ENCODE results near the gene FGFR3.

The FGFR3 gene

GRCh38 chr4:1799387-1800375 is 6.6 kb downstream of the FGFR3 start:
- TF ChIP-seq POLR2A (IDR thresholded peaks at IDR 0.05; ENCODE audit: extremely low read depth, insufficient read length): no peak
- no peak for TF ChIP-seq MYC (IDR thresholded peaks at IDR 0.05; ENCODE audit: low read depth, low read length)
- TF ChIP-seq, protein P1, sequence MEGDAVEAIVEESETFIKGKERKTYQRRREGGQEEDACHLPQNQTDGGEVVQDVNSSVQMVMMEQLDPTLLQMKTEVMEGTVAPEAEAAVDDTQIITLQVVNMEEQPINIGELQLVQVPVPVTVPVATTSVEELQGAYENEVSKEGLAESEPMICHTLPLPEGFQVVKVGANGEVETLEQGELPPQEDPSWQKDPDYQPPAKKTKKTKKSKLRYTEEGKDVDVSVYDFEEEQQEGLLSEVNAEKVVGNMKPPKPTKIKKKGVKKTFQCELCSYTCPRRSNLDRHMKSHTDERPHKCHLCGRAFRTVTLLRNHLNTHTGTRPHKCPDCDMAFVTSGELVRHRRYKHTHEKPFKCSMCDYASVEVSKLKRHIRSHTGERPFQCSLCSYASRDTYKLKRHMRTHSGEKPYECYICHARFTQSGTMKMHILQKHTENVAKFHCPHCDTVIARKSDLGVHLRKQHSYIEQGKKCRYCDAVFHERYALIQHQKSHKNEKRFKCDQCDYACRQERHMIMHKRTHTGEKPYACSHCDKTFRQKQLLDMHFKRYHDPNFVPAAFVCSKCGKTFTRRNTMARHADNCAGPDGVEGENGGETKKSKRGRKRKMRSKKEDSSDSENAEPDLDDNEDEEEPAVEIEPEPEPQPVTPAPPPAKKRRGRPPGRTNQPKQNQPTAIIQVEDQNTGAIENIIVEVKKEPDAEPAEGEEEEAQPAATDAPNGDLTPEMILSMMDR (IDR thresholded peaks at IDR 0.05; ENCODE audit: low read depth, low read length): no peak
- TF ChIP-seq, protein P2, sequence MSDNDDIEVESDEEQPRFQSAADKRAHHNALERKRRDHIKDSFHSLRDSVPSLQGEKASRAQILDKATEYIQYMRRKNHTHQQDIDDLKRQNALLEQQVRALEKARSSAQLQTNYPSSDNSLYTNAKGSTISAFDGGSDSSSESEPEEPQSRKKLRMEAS (IDR thresholded peaks at IDR 0.05; ENCODE audit: low read depth, low read length): no peak

DNA sequence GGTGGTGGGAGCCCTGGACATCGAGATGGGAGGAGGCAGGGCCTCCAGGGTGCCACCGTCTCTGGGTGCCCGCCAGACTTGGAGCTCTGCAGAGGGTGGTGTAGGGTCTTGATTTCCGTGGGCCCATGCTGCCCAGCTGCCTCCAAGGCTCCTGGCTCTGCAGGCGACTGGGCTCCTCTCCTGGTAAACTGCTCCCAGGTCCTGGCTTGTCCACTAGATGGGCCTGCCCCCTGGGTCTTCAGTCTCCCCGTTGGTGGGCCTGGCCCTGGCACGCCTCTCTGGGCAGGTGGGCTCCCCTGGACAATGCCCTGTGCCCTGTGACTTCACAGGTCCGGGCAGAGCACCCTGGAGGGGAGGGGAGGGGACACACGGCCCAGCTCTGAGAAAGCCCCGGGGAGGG is 7.7 kb downstream of the FGFR3 start:
- TF ChIP-seq, protein P2 (IDR thresholded peaks at IDR 0.05; ENCODE audit: low read depth, low read length): no peak
- no peak for TF ChIP-seq MYC (IDR thresholded peaks at IDR 0.05; ENCODE audit: low read depth, low read length)
- TF ChIP-seq POLR2A (IDR thresholded peaks at IDR 0.05; ENCODE audit: extremely low read depth, insufficient read length): no peak
- TF ChIP-seq, protein P1 (IDR thresholded peaks at IDR 0.05; ENCODE audit: low read depth, low read length): no peak
- no peak for DNase-seq (ENCODE audit: low read depth)

More at GRCh38 chr4:1799387-1800375, 6.6 kb downstream of the FGFR3 start:
- no peak overlapping the region for H3K4me3 ChIP-seq (ENCODE audit: low read depth, low read length)
- DNase-seq (ENCODE audit: low read depth): no peak

GRCh38 chr4:1801286-1801958 is 8.3 kb downstream of the FGFR3 start:
- DNase-seq (ENCODE audit: low read depth): no peak
- no peak overlapping the region for H3K4me3 ChIP-seq (ENCODE audit: low read depth, low read length)
- TF ChIP-seq, protein P2 (IDR thresholded peaks at IDR 0.05; ENCODE audit: low read depth, low read length): no peak
- TF ChIP-seq, protein P1 (IDR thresholded peaks at IDR 0.05; ENCODE audit: low read depth, low read length): no peak
- TF ChIP-seq POLR2A (IDR thresholded peaks at IDR 0.05; ENCODE audit: extremely low read depth, insufficient read length) (no peak), MYC (IDR thresholded peaks at IDR 0.05; ENCODE audit: low read depth, low read length) (no peak)

More for the DNA sequence above, 7.7 kb downstream of the FGFR3 start:
- H3K4me3 ChIP-seq (ENCODE audit: low read depth, low read length): no peak overlapping the region

DNA sequence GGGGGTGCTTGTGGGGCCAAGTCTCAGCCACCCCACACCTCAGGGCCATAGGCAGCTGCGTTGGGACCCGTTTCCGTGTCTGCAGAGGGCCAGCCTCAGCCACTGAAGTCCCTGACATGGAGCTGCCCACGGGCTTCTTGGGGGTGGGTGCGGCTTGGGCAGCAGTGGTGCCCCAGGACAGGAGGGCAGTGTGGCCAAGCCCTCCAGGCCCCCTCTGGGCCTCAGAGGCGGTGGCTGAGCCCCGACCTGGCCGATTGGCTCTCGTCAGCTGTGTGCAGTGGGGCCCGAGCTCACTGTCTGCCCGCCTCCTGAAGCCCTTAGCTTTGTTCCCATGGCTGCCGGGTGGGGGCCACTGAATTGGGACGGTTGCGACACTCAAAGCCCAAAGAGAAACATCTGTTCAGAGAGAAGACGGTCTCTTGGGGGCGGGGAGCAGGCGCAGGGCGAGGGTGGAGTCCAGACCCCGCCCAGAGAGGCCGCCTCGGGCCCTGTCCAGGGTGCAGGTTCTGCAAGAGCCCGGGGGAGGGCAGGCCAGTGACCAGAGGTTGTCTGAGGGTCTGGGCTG is 9.1 kb downstream of the FGFR3 start:
- TF ChIP-seq MYC (IDR thresholded peaks at IDR 0.05; ENCODE audit: low read depth, low read length) (peak; percentile 55; the same call in 1 of the 2 replicates), POLR2A (IDR thresholded peaks at IDR 0.05; ENCODE audit: extremely low read depth, insufficient read length) (no peak)
- TF ChIP-seq, protein P2 (IDR thresholded peaks at IDR 0.05; ENCODE audit: low read depth, low read length): peak; percentile 56
- TF ChIP-seq, protein P1 (IDR thresholded peaks at IDR 0.05; ENCODE audit: low read depth, low read length): no peak
- no peak overlapping the region for H3K4me3 ChIP-seq (ENCODE audit: low read depth, low read length)
- DNase-seq (ENCODE audit: low read depth): peak; percentile 95

DNA sequence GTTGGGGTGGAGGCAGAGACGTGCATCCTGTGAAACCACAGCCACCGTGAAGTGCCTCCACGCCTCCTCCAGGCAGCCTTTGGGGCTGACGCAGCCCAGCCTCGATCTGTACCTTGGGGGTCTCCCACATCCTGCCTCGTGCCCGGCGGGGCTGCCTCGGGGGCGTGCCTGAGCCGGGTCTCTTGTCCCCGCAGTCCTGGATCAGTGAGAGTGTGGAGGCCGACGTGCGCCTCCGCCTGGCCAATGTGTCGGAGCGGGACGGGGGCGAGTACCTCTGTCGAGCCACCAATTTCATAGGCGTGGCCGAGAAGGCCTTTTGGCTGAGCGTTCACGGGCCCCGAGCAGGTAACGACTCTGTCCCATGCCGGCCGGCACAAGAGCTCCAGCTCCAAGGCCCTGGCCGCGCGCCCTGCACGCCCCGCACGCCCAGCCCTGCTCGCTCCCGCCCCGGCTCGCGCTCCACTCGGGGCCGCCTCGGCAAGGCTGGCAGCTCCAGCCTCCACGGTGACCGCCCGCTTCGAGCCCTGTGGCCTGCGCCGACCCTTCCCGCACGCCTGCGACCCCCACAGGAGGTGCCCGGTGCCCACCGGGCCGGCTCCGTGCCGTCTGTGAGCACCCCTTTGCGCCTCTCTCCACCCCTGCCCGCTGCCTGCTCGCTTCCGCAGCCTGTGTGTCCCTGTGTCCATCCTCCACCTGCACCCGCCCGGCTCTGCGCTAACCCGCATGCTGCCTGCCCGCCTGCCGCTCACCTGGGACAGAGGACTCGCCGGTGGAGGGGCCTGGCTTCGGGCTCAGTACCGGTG is 9.8 kb downstream of the FGFR3 start:
- no peak overlapping the region for H3K4me3 ChIP-seq (ENCODE audit: low read depth, low read length)
- TF ChIP-seq MYC (IDR thresholded peaks at IDR 0.05; ENCODE audit: low read depth, low read length) (no peak), POLR2A (IDR thresholded peaks at IDR 0.05; ENCODE audit: extremely low read depth, insufficient read length) (no peak)
- TF ChIP-seq, protein P2 (IDR thresholded peaks at IDR 0.05; ENCODE audit: low read depth, low read length): no peak; the same call in 1 of the 2 replicates
- TF ChIP-seq, protein P1 (IDR thresholded peaks at IDR 0.05; ENCODE audit: low read depth, low read length): peak; percentile 14
- no peak for DNase-seq (ENCODE audit: low read depth)

All from NB4 (cell line).